ENCODE data around the gene CDKN1C.

CDKN1C gene

DNA sequence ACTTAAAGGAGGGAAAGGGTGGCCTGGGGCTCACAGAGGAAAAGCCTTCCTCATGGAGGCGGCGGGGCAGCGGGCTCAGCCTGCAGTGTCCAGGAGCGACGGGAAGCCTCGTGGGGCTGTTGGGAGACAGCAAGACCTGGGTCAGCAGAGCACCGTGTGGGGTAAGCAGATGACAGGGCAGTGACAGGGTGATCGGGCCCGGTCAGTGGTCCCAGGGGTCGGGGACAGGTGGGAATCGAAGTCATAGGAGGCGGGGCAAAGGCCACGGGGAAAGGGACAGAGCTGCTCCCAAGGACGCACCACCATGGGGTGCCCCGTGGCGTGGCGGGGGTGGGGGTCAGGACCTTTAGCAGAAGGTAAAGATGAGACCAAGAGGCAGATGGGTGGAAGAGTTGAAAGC is 49.8 kb downstream of the CDKN1C start:
- ChIA-PET POLR2A (no interaction called here), CTCF (interaction anchor here (1.4 kb wide), 1 partner anchor 18 kb away, joined by 3 read pairs; no protein-coding TSS in a partner anchor)
- Histone ChIP-seq H3K27ac (ENCODE audit: insufficient read depth in 1 of 2, low read depth in 1 of 2, low read length in 2 of 2, poor library complexity in 1 of 2, severe bottlenecking in 2 of 2) (no peak overlapping the region), H3K4me1 (ENCODE audit: control extremely low read depth in 1 of 4, control insufficient read depth in 4 of 4, insufficient read depth in 4 of 4, low read length in 3 of 4) (peaks cover 0 to 20% (median 19%) of the 10 kb centered on the region in 4 experiments), H3K27me3 (replicated peaks in 2 of 5; ENCODE audit: control insufficient read depth in 4 of 5, insufficient read depth in 5 of 5, low read length in 4 of 5) (no peaks in the 10 kb centered on the region), H3K9me3 (ENCODE audit: control extremely low read depth in 1 of 5, control insufficient read depth in 4 of 5, insufficient read depth in 2 of 5, low read depth in 1 of 5, low read length in 4 of 5) (no peaks in the 10 kb centered on the region), H3K4me3 (ENCODE audit: control insufficient read depth in 1 of 7, extremely low read depth in 1 of 7, insufficient read depth in 4 of 7, low read depth in 2 of 7, low read length in 6 of 7) (no peak overlapping the region), H3K36me3 (ENCODE audit: control insufficient read depth in 4 of 4, insufficient read depth in 4 of 4, low read length in 3 of 4) (no peaks in the 10 kb centered on the region)
- 91% methylated on average over 14 of the region's 17 CpGs for WGBS (ENCODE audit: insufficient coverage)
- DNase-seq, result no peak

DNA sequence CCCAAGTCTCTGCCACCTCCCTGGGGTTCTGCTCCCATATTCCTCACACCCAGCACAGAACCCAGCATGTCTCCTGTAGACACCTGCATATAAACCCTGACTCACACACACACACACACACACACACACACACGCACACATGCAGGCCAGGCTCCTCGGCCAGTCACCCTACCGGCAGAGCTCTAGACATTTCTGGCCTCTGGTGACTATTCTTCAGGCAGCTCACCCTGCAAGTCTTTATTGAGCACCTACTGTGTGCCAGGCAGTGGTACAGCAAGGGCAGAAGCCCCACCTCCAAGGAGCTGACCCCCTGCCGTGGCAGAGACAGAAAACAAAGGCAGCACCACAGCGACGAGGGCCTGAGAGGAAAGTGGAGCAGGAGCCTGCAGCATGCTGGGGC is 50.3 kb downstream of the CDKN1C start:
- H3K27me3 ChIP-seq (replicated peaks in 2 of 5; ENCODE audit: control insufficient read depth in 4 of 5, insufficient read depth in 5 of 5, low read length in 4 of 5), result no peaks in the 10 kb centered on the region

DNA sequence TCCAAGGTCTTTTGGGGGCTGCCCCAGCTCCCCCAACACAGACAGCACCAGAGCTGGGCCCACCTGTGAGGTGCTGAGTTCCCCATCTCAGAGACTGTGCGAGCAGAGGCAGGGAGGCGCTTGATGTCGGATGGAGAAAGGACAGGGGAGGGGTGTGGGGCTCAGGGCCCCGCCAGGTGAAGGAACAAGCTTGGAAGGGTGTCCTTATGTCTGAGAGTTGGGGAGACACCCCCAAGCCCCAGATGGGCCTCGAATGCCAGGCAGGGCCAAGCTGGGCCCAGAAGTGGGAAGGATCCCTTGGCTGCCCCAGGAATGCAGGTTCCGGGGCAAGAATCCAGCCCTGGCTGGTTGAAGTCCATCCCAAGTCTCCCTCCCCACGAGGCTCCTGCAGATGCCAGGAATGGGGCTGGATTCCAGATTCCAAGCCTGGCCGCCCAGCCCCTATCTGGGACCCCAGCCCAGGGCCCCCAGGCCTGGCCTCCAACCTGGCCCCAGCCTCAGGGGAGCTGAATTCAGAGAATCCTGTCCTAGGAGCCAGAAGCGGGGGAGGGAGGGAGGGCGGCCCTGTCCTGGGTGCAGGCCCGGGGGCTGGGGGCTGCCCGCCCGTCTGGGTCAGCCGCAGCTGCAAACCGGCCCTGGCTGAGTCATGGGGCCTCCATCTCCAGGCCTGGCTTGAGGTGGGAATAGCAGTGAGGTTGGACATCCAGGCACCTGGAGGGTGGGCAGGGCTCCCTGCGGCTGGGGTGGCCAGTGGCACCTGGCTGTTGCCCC is 50.9 kb downstream of the CDKN1C start:
- no peaks in the 10 kb centered on the region for H3K36me3 ChIP-seq (ENCODE audit: control insufficient read depth in 4 of 4, insufficient read depth in 4 of 4, low read length in 3 of 4)
- H3K4me3 ChIP-seq (ENCODE audit: control insufficient read depth in 1 of 7, extremely low read depth in 1 of 7, insufficient read depth in 4 of 7, low read depth in 2 of 7, low read length in 6 of 7), result no peak overlapping the region
- 95% methylated on average over 15 of the region's 16 CpGs for WGBS (ENCODE audit: insufficient coverage)
- H3K27me3 ChIP-seq (replicated peaks in 2 of 5; ENCODE audit: control insufficient read depth in 4 of 5, insufficient read depth in 5 of 5, low read length in 4 of 5), result no peaks in the 10 kb centered on the region
- H3K27ac ChIP-seq (ENCODE audit: insufficient read depth in 1 of 2, low read depth in 1 of 2, low read length in 2 of 2, poor library complexity in 1 of 2, severe bottlenecking in 2 of 2), result no peak overlapping the region
- ChIA-PET CTCF (no interaction called here), POLR2A (no interaction called here)
- H3K4me1 ChIP-seq (ENCODE audit: control extremely low read depth in 1 of 4, control insufficient read depth in 4 of 4, insufficient read depth in 4 of 4, low read length in 3 of 4), result peaks cover 0 to 20% (median 19%) of the 10 kb centered on the region in 4 experiments
- H3K9me3 ChIP-seq (ENCODE audit: control extremely low read depth in 1 of 5, control insufficient read depth in 4 of 5, insufficient read depth in 2 of 5, low read depth in 1 of 5, low read length in 4 of 5), result peaks cover 0 to 5% (median 0%) of the 10 kb centered on the region in 5 experiments
- DNase-seq, result no peak

More for the DNA sequence above, 50.3 kb downstream of the CDKN1C start:
- H3K36me3 ChIP-seq (ENCODE audit: control insufficient read depth in 4 of 4, insufficient read depth in 4 of 4, low read length in 3 of 4), result no peaks in the 10 kb centered on the region
- no peak overlapping the region for H3K4me3 ChIP-seq (ENCODE audit: control insufficient read depth in 1 of 7, extremely low read depth in 1 of 7, insufficient read depth in 4 of 7, low read depth in 2 of 7, low read length in 6 of 7)
- H3K9me3 ChIP-seq (ENCODE audit: control extremely low read depth in 1 of 5, control insufficient read depth in 4 of 5, insufficient read depth in 2 of 5, low read depth in 1 of 5, low read length in 4 of 5), result peaks cover 0 to 2% (median 0%) of the 10 kb centered on the region in 5 experiments
- ChIA-PET CTCF (no interaction called here), POLR2A (no interaction called here)
- peaks cover 0 to 20% (median 19%) of the 10 kb centered on the region in 4 experiments for H3K4me1 ChIP-seq (ENCODE audit: control extremely low read depth in 1 of 4, control insufficient read depth in 4 of 4, insufficient read depth in 4 of 4, low read length in 3 of 4)
- DNase-seq, result no peak
- no peak overlapping the region for H3K27ac ChIP-seq (ENCODE audit: insufficient read depth in 1 of 2, low read depth in 1 of 2, low read length in 2 of 2, poor library complexity in 1 of 2, severe bottlenecking in 2 of 2)
- WGBS (ENCODE audit: insufficient coverage), result 91% methylated on average over 5 of the region's 6 CpGs

DNA sequence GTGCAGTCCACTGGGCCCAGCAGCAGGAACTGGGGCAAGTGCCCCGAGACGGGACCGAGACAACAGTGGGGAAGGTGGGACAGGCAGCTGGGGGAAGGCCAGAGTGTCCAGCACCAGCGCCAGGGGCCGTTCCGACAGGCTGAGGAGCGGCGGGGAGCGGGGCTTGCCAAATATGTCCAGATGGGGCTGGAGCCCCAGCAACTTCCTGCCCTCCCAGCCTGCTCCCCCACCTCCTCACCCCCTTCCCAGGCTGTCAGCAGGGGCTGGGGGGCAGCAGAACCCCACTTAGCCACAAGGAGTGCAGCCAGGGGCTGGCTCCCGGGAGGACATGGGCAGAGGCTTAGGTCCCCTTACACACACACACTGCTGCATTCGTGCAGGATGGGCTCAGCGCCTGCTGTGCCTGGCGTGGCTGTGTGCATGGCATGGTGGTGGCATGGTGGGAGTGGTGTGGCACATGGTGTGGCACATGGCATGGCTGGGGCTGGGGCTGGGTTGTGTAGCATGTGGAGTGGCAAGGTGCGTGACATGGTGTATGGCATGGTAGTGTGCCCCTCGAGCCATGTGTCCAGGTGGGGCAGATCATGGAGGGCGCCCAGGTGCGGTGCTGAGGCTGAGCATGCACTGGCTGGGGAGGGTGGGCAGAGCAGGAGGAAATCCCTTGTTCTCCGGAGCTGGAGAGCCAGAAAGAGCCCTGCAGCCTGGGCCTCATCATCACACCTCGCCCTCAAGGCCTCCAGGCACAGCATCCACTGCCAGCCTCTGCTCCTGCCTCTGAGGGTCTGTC is 51.7 kb downstream of the CDKN1C start:
- Histone ChIP-seq H3K27ac (ENCODE audit: insufficient read depth in 1 of 2, low read depth in 1 of 2, low read length in 2 of 2, poor library complexity in 1 of 2, severe bottlenecking in 2 of 2) (no peak overlapping the region), H3K9me3 (ENCODE audit: control extremely low read depth in 1 of 5, control insufficient read depth in 4 of 5, insufficient read depth in 2 of 5, low read depth in 1 of 5, low read length in 4 of 5) (peaks cover 0 to 10% (median 4%) of the 10 kb centered on the region in 5 experiments), H3K4me3 (ENCODE audit: control insufficient read depth in 1 of 7, extremely low read depth in 1 of 7, insufficient read depth in 4 of 7, low read depth in 2 of 7, low read length in 6 of 7) (no peak overlapping the region), H3K27me3 (replicated peaks in 2 of 5; ENCODE audit: control insufficient read depth in 4 of 5, insufficient read depth in 5 of 5, low read length in 4 of 5) (no peaks in the 10 kb centered on the region), H3K4me1 (ENCODE audit: control extremely low read depth in 1 of 4, control insufficient read depth in 4 of 4, insufficient read depth in 4 of 4, low read length in 3 of 4) (peaks cover 0 to 20% (median 17%) of the 10 kb centered on the region in 4 experiments), H3K36me3 (ENCODE audit: control insufficient read depth in 4 of 4, insufficient read depth in 4 of 4, low read length in 3 of 4) (no peaks in the 10 kb centered on the region)
- CTCF ChIA-PET, result no interaction called here
- POLR2A ChIA-PET, result no interaction called here
- 96% methylated on average over 17 of the region's 19 CpGs for WGBS (ENCODE audit: insufficient coverage)
- DNase-seq, result no peak

Measured in common myeloid progenitor, CD34-positive (primary cell).